Non-pigmented ciliary epithelial cell (primary cell): ENCODE results near the gene ACSM2A.
"Not testable (repeated sequence)": the region's sequence is repeated elsewhere in the genome, so short reads cannot be mapped to it uniquely, and the experiment has no call there.

ENCODE experiments used
- DNase-seq: peaks from one replicate; pipeline ENCODE4 v3.0.0-alpha.2; 2010; ENCODE audit warnings: low read depth

ACSM2A gene

GRCh38 chr16:20451364-20451763 is at the start of gene ACSM2A:
ACSM2A (plus strand) TSS chr16:20451521; CDS start chr16:20460115, 8,594 bp downstream.
- DNase-seq = not testable (repeated sequence)

- DNase-seq = no peak
Measured at GRCh38 chr16:20402651-20403050, 48.7 kb upstream of the ACSM2A start.

GRCh38 chr16:20404637-20405036 is 46.7 kb upstream of the ACSM2A start, which contains the start of gene PDILT:
PDILT (minus strand) TSS chr16:20404737; CDS start chr16:20399300, 5,437 bp downstream.
- no peak for DNase-seq

- no peak for DNase-seq
Measured at GRCh38 chr16:20409398-20410120, 41.8 kb upstream of the ACSM2A start, which contains the start of gene ACSM5. ACSM5 (plus strand) TSS chr16:20409534; CDS start chr16:20411485, 1,951 bp downstream.

- DNase-seq = no peak
Measured at GRCh38 chr16:20410121-20410723, 41.1 kb upstream of the ACSM2A start.

GRCh38 chr16:20411055-20411454 is 40.3 kb upstream of the ACSM2A start:
- no peak for DNase-seq

- no peak for DNase-seq
Measured at GRCh38 chr16:20415541-20415940, 35.8 kb upstream of the ACSM2A start.

GRCh38 chr16:20419093-20419492 is 32.2 kb upstream of the ACSM2A start:
- not testable (repeated sequence) for DNase-seq

GRCh38 chr16:20421748-20422147 is 29.6 kb upstream of the ACSM2A start:
- DNase-seq = not testable (repeated sequence)

- DNase-seq = not testable (repeated sequence)
Measured at GRCh38 chr16:20423772-20424128, 27.6 kb upstream of the ACSM2A start.

GRCh38 chr16:20424129-20424866 is 27.0 kb upstream of the ACSM2A start:
- DNase-seq = no peak

GRCh38 chr16:20427401-20427797 is 23.9 kb upstream of the ACSM2A start:
- not testable (repeated sequence) for DNase-seq

GRCh38 chr16:20429499-20429898 is 21.8 kb upstream of the ACSM2A start:
- DNase-seq = not testable (repeated sequence)

GRCh38 chr16:20430480-20430879 is 20.8 kb upstream of the ACSM2A start:
- DNase-seq = not testable (repeated sequence)

GRCh38 chr16:20430948-20431347 is 20.4 kb upstream of the ACSM2A start:
- no peak for DNase-seq

GRCh38 chr16:20438950-20439349 is 12.4 kb upstream of the ACSM2A start:
- DNase-seq = not testable (repeated sequence)

GRCh38 chr16:20439820-20440231 is 11.5 kb upstream of the ACSM2A start:
- DNase-seq = not testable (repeated sequence)

GRCh38 chr16:20440731-20441130 is 10.6 kb upstream of the ACSM2A start:
- not testable (repeated sequence) for DNase-seq

GRCh38 chr16:20441191-20441590 is 10.1 kb upstream of the ACSM2A start:
- DNase-seq = no peak

- not testable (repeated sequence) for DNase-seq
Measured at GRCh38 chr16:20441859-20442258, 9.5 kb upstream of the ACSM2A start.

GRCh38 chr16:20446652-20447393 is 4.5 kb upstream of the ACSM2A start:
- not testable (repeated sequence) for DNase-seq

- not testable (repeated sequence) for DNase-seq
Measured at GRCh38 chr16:20453633-20454032, 2.3 kb downstream of the ACSM2A start.
